ENCODE measurements around the gene ATF3.

Gene ATF3

GRCh38 chr1:212608392-212608958 is at the start of gene ATF3:
ATF3 (plus strand) TSS chr1:212608761; CDS start chr1:212615022, 6,261 bp downstream.
- peak within 1 kb of the TSS; percentile 75 for H3K4me3 ChIP-seq (ENCODE audit: low read depth, low read length)
- DNase-seq (ENCODE audit: low read depth): peak; percentile 99
- 0 out of 2 replicates have a peak, but pooled peaks have one; percentile 2 for TF ChIP-seq CTCF (IDR thresholded peaks at IDR 0.05; ENCODE audit: control insufficient read depth, extremely low read depth, insufficient read depth)

- no peak overlapping the region for H3K4me3 ChIP-seq (ENCODE audit: low read depth, low read length)
- TF ChIP-seq CTCF (IDR thresholded peaks at IDR 0.05; ENCODE audit: control insufficient read depth, extremely low read depth, insufficient read depth): no peak
- DNase-seq (ENCODE audit: low read depth): no peak
Measured at GRCh38 chr1:212559929-212560328, 48.6 kb upstream of the ATF3 start.

- no peak for DNase-seq (ENCODE audit: low read depth)
- H3K4me3 ChIP-seq (ENCODE audit: low read depth, low read length): no peak overlapping the region
- no peak for TF ChIP-seq CTCF (IDR thresholded peaks at IDR 0.05; ENCODE audit: control insufficient read depth, extremely low read depth, insufficient read depth)
Measured at GRCh38 chr1:212560933-212561460, 47.6 kb upstream of the ATF3 start.

GRCh38 chr1:212561501-212561931 is 47.0 kb upstream of the ATF3 start:
- H3K4me3 ChIP-seq (ENCODE audit: low read depth, low read length): no peak overlapping the region
- DNase-seq (ENCODE audit: low read depth): no peak
- TF ChIP-seq CTCF (IDR thresholded peaks at IDR 0.05; ENCODE audit: control insufficient read depth, extremely low read depth, insufficient read depth): no peak

- DNase-seq (ENCODE audit: low read depth): no peak
- no peak for TF ChIP-seq CTCF (IDR thresholded peaks at IDR 0.05; ENCODE audit: control insufficient read depth, extremely low read depth, insufficient read depth)
Measured at GRCh38 chr1:212562771-212563170, 45.8 kb upstream of the ATF3 start.

GRCh38 chr1:212565079-212565478 is 43.5 kb upstream of the ATF3 start:
- H3K4me3 ChIP-seq (ENCODE audit: low read depth, low read length): no peak overlapping the region
- no peak for DNase-seq (ENCODE audit: low read depth)
- no peak for TF ChIP-seq CTCF (IDR thresholded peaks at IDR 0.05; ENCODE audit: control insufficient read depth, extremely low read depth, insufficient read depth)

More at GRCh38 chr1:212562771-212563170, 45.8 kb upstream of the ATF3 start:
- no peak overlapping the region for H3K4me3 ChIP-seq (ENCODE audit: low read depth, low read length)
